ENCODE measurements around the gene LHFPL6.

DNA sequence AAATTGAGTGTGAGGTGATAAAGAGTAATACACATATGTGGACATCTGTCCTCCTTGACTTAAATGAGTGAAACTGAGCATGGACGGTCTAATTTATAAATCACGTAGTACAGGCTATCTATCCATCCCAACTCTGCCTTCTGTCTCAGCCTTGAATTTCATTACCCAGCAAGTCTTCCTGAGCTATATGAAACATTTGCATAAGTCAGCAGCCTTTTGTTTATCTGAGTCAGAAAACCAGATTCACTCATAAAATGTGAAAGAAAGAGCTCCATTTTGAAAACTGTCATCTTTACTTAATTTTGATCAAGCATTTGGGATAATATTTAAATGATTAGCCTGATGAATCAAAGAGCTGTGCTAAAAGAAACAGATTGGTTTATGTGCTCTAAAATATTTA lies 197.9 kb downstream of the LHFPL6 start:
- TF ChIP-seq, protein P1, sequence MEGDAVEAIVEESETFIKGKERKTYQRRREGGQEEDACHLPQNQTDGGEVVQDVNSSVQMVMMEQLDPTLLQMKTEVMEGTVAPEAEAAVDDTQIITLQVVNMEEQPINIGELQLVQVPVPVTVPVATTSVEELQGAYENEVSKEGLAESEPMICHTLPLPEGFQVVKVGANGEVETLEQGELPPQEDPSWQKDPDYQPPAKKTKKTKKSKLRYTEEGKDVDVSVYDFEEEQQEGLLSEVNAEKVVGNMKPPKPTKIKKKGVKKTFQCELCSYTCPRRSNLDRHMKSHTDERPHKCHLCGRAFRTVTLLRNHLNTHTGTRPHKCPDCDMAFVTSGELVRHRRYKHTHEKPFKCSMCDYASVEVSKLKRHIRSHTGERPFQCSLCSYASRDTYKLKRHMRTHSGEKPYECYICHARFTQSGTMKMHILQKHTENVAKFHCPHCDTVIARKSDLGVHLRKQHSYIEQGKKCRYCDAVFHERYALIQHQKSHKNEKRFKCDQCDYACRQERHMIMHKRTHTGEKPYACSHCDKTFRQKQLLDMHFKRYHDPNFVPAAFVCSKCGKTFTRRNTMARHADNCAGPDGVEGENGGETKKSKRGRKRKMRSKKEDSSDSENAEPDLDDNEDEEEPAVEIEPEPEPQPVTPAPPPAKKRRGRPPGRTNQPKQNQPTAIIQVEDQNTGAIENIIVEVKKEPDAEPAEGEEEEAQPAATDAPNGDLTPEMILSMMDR (IDR thresholded peaks at IDR 0.05) = no peak
- no peak for TF ChIP-seq POLR2AphosphoS5 (IDR thresholded peaks at IDR 0.05)
